ENCODE measurements around the gene APC. TPM values are rescaled to one million over a fixed set of nuclear protein-coding genes. Genes with fewer than 3 reads are reported as not detected.

The APC gene
- total and polyA plus RNA-seq, 2 donors (not counting 1 experiment from before 2014, with no cell fraction given): 8.1 to 55.8 TPM

- Histone ChIP-seq H3K9me3 (ENCODE audit: control extremely low read depth in 1 of 3, control insufficient read depth in 2 of 3, insufficient read depth in 1 of 3, low read length in 2 of 3) (no peaks in the 10 kb centered on the region), H3K27ac (ENCODE audit: low read length in 2 of 2) (no peak overlapping the region), H3K4me1 (ENCODE audit: control insufficient read depth in 2 of 2, insufficient read depth in 2 of 2, low read length in 2 of 2) (no peaks in the 10 kb centered on the region), H3K27me3 (replicated peaks in 1 of 4; ENCODE audit: control extremely low read depth in 1 of 4, control insufficient read depth in 3 of 4, insufficient read depth in 4 of 4, low read length in 3 of 4) (no peaks in the 10 kb centered on the region), H3K4me2 (replicated peaks; ENCODE audit: low read depth, low read length, poor library complexity, severe bottlenecking) (no peak overlapping the region), H3K36me3 (replicated peaks in 1 of 2; ENCODE audit: control extremely low read depth in 1 of 2, control insufficient read depth in 1 of 2, extremely low read depth in 1 of 2, insufficient read depth in 2 of 2, low read length in 1 of 2) (peaks cover 5 to 44% of the 10 kb centered on the region in 2 experiments), H3K79me2 (ENCODE audit: control insufficient read depth, insufficient read depth, low read length) (peaks cover 66% of the 10 kb centered on the region), H2AFZ (ENCODE audit: insufficient read depth, low read depth, low read length, poor library complexity, severe bottlenecking) (no peak overlapping the region), H3K4me3 (ENCODE audit: control extremely low read depth in 1 of 5, extremely low read depth in 1 of 5, insufficient read depth in 1 of 5, low read depth in 2 of 5, low read length in 4 of 5) (no peak overlapping the region), H3K9ac (ENCODE audit: low read length) (no peak overlapping the region), H4K20me1 (ENCODE audit: control insufficient read depth, insufficient read depth, low read length, poor library complexity, severe bottlenecking) (peaks cover 29% of the 10 kb centered on the region)
- intact Hi-C loops (cut with micrococcal nuclease): no loop called here
- WGBS (ENCODE audit: insufficient coverage): 100% methylated on average over 3 of the region's 13 CpGs
- peaks cover 3% of the 10 kb centered on the region for H3K4me1 Mint-ChIP-seq
- TF ChIP-seq, protein P1, sequence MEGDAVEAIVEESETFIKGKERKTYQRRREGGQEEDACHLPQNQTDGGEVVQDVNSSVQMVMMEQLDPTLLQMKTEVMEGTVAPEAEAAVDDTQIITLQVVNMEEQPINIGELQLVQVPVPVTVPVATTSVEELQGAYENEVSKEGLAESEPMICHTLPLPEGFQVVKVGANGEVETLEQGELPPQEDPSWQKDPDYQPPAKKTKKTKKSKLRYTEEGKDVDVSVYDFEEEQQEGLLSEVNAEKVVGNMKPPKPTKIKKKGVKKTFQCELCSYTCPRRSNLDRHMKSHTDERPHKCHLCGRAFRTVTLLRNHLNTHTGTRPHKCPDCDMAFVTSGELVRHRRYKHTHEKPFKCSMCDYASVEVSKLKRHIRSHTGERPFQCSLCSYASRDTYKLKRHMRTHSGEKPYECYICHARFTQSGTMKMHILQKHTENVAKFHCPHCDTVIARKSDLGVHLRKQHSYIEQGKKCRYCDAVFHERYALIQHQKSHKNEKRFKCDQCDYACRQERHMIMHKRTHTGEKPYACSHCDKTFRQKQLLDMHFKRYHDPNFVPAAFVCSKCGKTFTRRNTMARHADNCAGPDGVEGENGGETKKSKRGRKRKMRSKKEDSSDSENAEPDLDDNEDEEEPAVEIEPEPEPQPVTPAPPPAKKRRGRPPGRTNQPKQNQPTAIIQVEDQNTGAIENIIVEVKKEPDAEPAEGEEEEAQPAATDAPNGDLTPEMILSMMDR (IDR thresholded peaks at IDR 0.05): no peak
- no peak for TF ChIP-seq EZH2 (IDR thresholded peaks at IDR 0.05; ENCODE audit: borderline replicate concordance, insufficient read depth, low read depth, low read length, poor library complexity, severe bottlenecking)
- ATAC-seq (ENCODE audit: low read depth) (no peak), DNase-seq (no peak)
- POLR2A ChIA-PET: no interaction called here
- no peak overlapping the region for H3K4me3 Mint-ChIP-seq
- CTCF ChIA-PET: no interaction called here
- H3K9me3 Mint-ChIP-seq (ENCODE audit: insufficient read depth): no peaks in the 10 kb centered on the region
- H3K27me3 Mint-ChIP-seq: no peaks in the 10 kb centered on the region
- no peak overlapping the region for H3K27ac Mint-ChIP-seq
These were observed 155.1 kb downstream of the APC start for GRCh38 chr5:112892776-112893175.

- no peak overlapping the region for H3K27ac ChIP-seq (ENCODE audit: low read length in 2 of 2)
- H3K9me3 ChIP-seq (ENCODE audit: control extremely low read depth in 1 of 3, control insufficient read depth in 2 of 3, insufficient read depth in 1 of 3, low read length in 2 of 3): no peaks in the 10 kb centered on the region
- H2AFZ ChIP-seq (ENCODE audit: insufficient read depth, low read depth, low read length, poor library complexity, severe bottlenecking): no peak overlapping the region
- no peak overlapping the region for H3K4me2 ChIP-seq (replicated peaks; ENCODE audit: low read depth, low read length, poor library complexity, severe bottlenecking)
- Mint-ChIP-seq H3K4me3 (no peak overlapping the region), H3K27me3 (no peaks in the 10 kb centered on the region), H3K4me1 (peaks cover 3% of the 10 kb centered on the region), H3K9me3 (ENCODE audit: insufficient read depth) (no peaks in the 10 kb centered on the region), H3K27ac (no peak overlapping the region)
- no peak overlapping the region for H3K4me3 ChIP-seq (ENCODE audit: control extremely low read depth in 1 of 5, extremely low read depth in 1 of 5, insufficient read depth in 1 of 5, low read depth in 2 of 5, low read length in 4 of 5)
- no peak for TF ChIP-seq EZH2 (IDR thresholded peaks at IDR 0.05; ENCODE audit: borderline replicate concordance, insufficient read depth, low read depth, low read length, poor library complexity, severe bottlenecking)
- TF ChIP-seq, protein P1 (IDR thresholded peaks at IDR 0.05): no peak
- POLR2A ChIA-PET: interaction anchor here (0.8 kb wide), 1 partner anchor 34 kb away, joined by 7 read pairs; no protein-coding TSS in a partner anchor
- no CpG with 5 or more reads among the region's 3 CpGs for WGBS (ENCODE audit: insufficient coverage)
- no peak overlapping the region for H3K9ac ChIP-seq (ENCODE audit: low read length)
- H3K36me3 ChIP-seq (replicated peaks in 1 of 2; ENCODE audit: control extremely low read depth in 1 of 2, control insufficient read depth in 1 of 2, extremely low read depth in 1 of 2, insufficient read depth in 2 of 2, low read length in 1 of 2): peaks cover 11 to 57% of the 10 kb centered on the region in 2 experiments
- CTCF ChIA-PET: interaction anchor here (1.1 kb wide), 1 partner anchor 100 kb away, joined by 3 read pairs; no protein-coding TSS in a partner anchor
- H3K4me1 ChIP-seq (ENCODE audit: control insufficient read depth in 2 of 2, insufficient read depth in 2 of 2, low read length in 2 of 2): no peaks in the 10 kb centered on the region
- H3K79me2 ChIP-seq (ENCODE audit: control insufficient read depth, insufficient read depth, low read length): peaks cover 63% of the 10 kb centered on the region
- intact Hi-C loops (cut with micrococcal nuclease): no loop called here
- H4K20me1 ChIP-seq (ENCODE audit: control insufficient read depth, insufficient read depth, low read length, poor library complexity, severe bottlenecking): peaks cover 34% of the 10 kb centered on the region
- H3K27me3 ChIP-seq (replicated peaks in 1 of 4; ENCODE audit: control extremely low read depth in 1 of 4, control insufficient read depth in 3 of 4, insufficient read depth in 4 of 4, low read length in 3 of 4): no peaks in the 10 kb centered on the region
- ATAC-seq (ENCODE audit: low read depth): no peak
- no peak for DNase-seq
These were observed 158.0 kb downstream of the APC start for GRCh38 chr5:112895682-112896081.

Small RNA genes lying within 50 kb of the gene (small RNA-seq; reads per million reads assigned to genes)
- gene RNU6-482P (ENCODE audit: insufficient read length, low read depth, low replicate concordance): not detected

Other genes with a start within 250 kb of the APC start
- gene SRP19, start 123.4 kb downstream of the APC start, total RNA-seq: 33.8 and 41.5 TPM in 2 replicates
- 17.7 and 26.7 TPM in 2 replicates for gene SRP19, start 123.4 kb downstream of the APC start, polyA plus RNA-seq
- gene REEP5, start 184.3 kb downstream of the APC start, total RNA-seq: 53.9 and 55.9 TPM in 2 replicates
- 26.8 and 39.2 TPM in 2 replicates for gene REEP5, start 184.3 kb downstream of the APC start, polyA plus RNA-seq
- 64.5 and 73.1 TPM in 2 replicates for gene DCP2, start 238.9 kb downstream of the APC start, total RNA-seq
- 17.9 and 18.1 TPM in 2 replicates for gene DCP2, start 238.9 kb downstream of the APC start, polyA plus RNA-seq

All from B cell (primary cell).